Measurements from ENCODE around the gene YAF2. TPM values are rescaled to one million over a fixed set of nuclear protein-coding genes. Genes with fewer than 3 reads are reported as not detected.

Gene YAF2
- total and polyA plus RNA-seq, 5 donors: 42.6 to 93.9 (median 85.1) TPM

GRCh38 chr12:42128888-42129287 is 109.2 kb downstream of the YAF2 start:
- DNase-seq (no peak), ATAC-seq (no peak)
- Histone ChIP-seq H3K9me3 (ENCODE audit: control insufficient read depth, low read length) (no peaks in the 10 kb centered on the region), H3K27me3 (ENCODE audit: control insufficient read depth, insufficient read depth) (no peaks in the 10 kb centered on the region), H3K27ac (ENCODE audit: low read length) (no peak overlapping the region), H3K4me1 (ENCODE audit: control insufficient read depth, insufficient read depth, low read length) (peaks cover 4% of the 10 kb centered on the region), H3K4me3 (ENCODE audit: low read length) (no peak overlapping the region)
- WGBS: 91% methylated on average over 6 of the region's 6 CpGs
- intact Hi-C loops (cut with DNase I): loop anchor here in 2 of 4 donors (2.0 to 5.0 kb wide), 2 partner anchors 203 to 204 kb away; no protein-coding TSS in a partner anchor

GRCh38 chr12:42128327-42128726 is 109.7 kb downstream of the YAF2 start:
- H3K27ac ChIP-seq (ENCODE audit: low read length): no peak overlapping the region
- H3K4me1 ChIP-seq (ENCODE audit: control insufficient read depth, insufficient read depth, low read length): peaks cover 4% of the 10 kb centered on the region
- 81% methylated on average over 3 of the region's 3 CpGs for WGBS
- H3K4me3 ChIP-seq (ENCODE audit: low read length): no peak overlapping the region
- no peaks in the 10 kb centered on the region for H3K9me3 ChIP-seq (ENCODE audit: control insufficient read depth, low read length)
- ATAC-seq: no peak
- DNase-seq: no peak
- no peaks in the 10 kb centered on the region for H3K27me3 ChIP-seq (ENCODE audit: control insufficient read depth, insufficient read depth)
- intact Hi-C loops (cut with DNase I): loop anchor here in 2 of 4 donors (2.0 to 5.0 kb wide), 2 partner anchors 204 kb away; no protein-coding TSS in a partner anchor

- Histone ChIP-seq H3K27me3 (ENCODE audit: control insufficient read depth, insufficient read depth) (no peaks in the 10 kb centered on the region), H3K9me3 (ENCODE audit: control insufficient read depth, low read length) (no peaks in the 10 kb centered on the region), H3K4me1 (ENCODE audit: control insufficient read depth, insufficient read depth, low read length) (peaks cover 4% of the 10 kb centered on the region), H3K27ac (ENCODE audit: low read length) (no peak overlapping the region), H3K4me3 (ENCODE audit: low read length) (no peak overlapping the region)
- ATAC-seq (no peak), DNase-seq (no peak)
- 84% methylated on average over 1 of the region's 1 CpG for WGBS
- intact Hi-C loops (cut with DNase I): loop anchor here in 1 of 4 donors (5.0 kb wide), 1 partner anchor 205 kb away; no protein-coding TSS in a partner anchor
These were observed 111.1 kb downstream of the YAF2 start for GRCh38 chr12:42126963-42127362.

- no peak for DNase-seq
- peaks cover 1% of the 10 kb centered on the region for H3K4me1 ChIP-seq (ENCODE audit: control insufficient read depth, insufficient read depth, low read length)
- no peaks in the 10 kb centered on the region for H3K9me3 ChIP-seq (ENCODE audit: control insufficient read depth, low read length)
- no peak overlapping the region for H3K4me3 ChIP-seq (ENCODE audit: low read length)
- H3K27ac ChIP-seq (ENCODE audit: low read length): no peak overlapping the region
- intact Hi-C loops (cut with DNase I): loop anchor here in 1 of 4 donors (5.0 kb wide), 1 partner anchor 207 kb away; no protein-coding TSS in a partner anchor
- ATAC-seq: no peak
- no peaks in the 10 kb centered on the region for H3K27me3 ChIP-seq (ENCODE audit: control insufficient read depth, insufficient read depth)
- WGBS: 62% methylated on average over 1 of the region's 1 CpG
These were observed 112.7 kb downstream of the YAF2 start for GRCh38 chr12:42125388-42125767.

GRCh38 chr12:42124764-42125387 is 113.2 kb downstream of the YAF2 start:
- Histone ChIP-seq H3K4me1 (ENCODE audit: control insufficient read depth, insufficient read depth, low read length) (peaks cover 1% of the 10 kb centered on the region), H3K27ac (ENCODE audit: low read length) (no peak overlapping the region), H3K9me3 (ENCODE audit: control insufficient read depth, low read length) (no peaks in the 10 kb centered on the region), H3K4me3 (ENCODE audit: low read length) (no peak overlapping the region), H3K27me3 (ENCODE audit: control insufficient read depth, insufficient read depth) (no peaks in the 10 kb centered on the region)
- intact Hi-C loops (cut with DNase I): loop anchor here in 1 of 4 donors (5.0 kb wide), 1 partner anchor 207 kb away; no protein-coding TSS in a partner anchor
- DNase-seq: no peak
- 41% methylated on average over 5 of the region's 5 CpGs for WGBS
- ATAC-seq: no peak

GRCh38 chr12:42119085-42119633 is 118.9 kb downstream of the YAF2 start:
- Histone ChIP-seq H3K4me1 (ENCODE audit: control insufficient read depth, insufficient read depth, low read length) (no peaks in the 10 kb centered on the region), H3K4me3 (ENCODE audit: low read length) (no peak overlapping the region), H3K27ac (ENCODE audit: low read length) (no peak overlapping the region), H3K9me3 (ENCODE audit: control insufficient read depth, low read length) (no peaks in the 10 kb centered on the region), H3K27me3 (ENCODE audit: control insufficient read depth, insufficient read depth) (no peaks in the 10 kb centered on the region)
- ATAC-seq (no peak), DNase-seq (no peak)
- intact Hi-C loops (cut with DNase I): no loop called here
- 67% methylated on average over 2 of the region's 2 CpGs for WGBS

GRCh38 chr12:42118136-42118879 is 119.7 kb downstream of the YAF2 start:
- ATAC-seq: no peak
- intact Hi-C loops (cut with DNase I): no loop called here

GRCh38 chr12:42109031-42109430 is 129.0 kb downstream of the YAF2 start:
- intact Hi-C loops (cut with DNase I): no loop called here
- ATAC-seq: no peak
- no peaks in the 10 kb centered on the region for H3K27me3 ChIP-seq (ENCODE audit: control insufficient read depth, insufficient read depth)
- no peaks in the 10 kb centered on the region for H3K4me1 ChIP-seq (ENCODE audit: control insufficient read depth, insufficient read depth, low read length)
- H3K4me3 ChIP-seq (ENCODE audit: low read length): no peak overlapping the region
- no peak for DNase-seq
- H3K27ac ChIP-seq (ENCODE audit: low read length): no peak overlapping the region
- H3K9me3 ChIP-seq (ENCODE audit: control insufficient read depth, low read length): no peaks in the 10 kb centered on the region
- WGBS: 69% methylated on average over 3 of the region's 3 CpGs

More at GRCh38 chr12:42118136-42118879, 119.7 kb downstream of the YAF2 start:
- 78% methylated on average over 5 of the region's 5 CpGs for WGBS
- H3K4me3 ChIP-seq (ENCODE audit: low read length): no peak overlapping the region
- H3K27ac ChIP-seq (ENCODE audit: low read length): no peak overlapping the region
- no peaks in the 10 kb centered on the region for H3K27me3 ChIP-seq (ENCODE audit: control insufficient read depth, insufficient read depth)
- no peaks in the 10 kb centered on the region for H3K4me1 ChIP-seq (ENCODE audit: control insufficient read depth, insufficient read depth, low read length)
- no peak for DNase-seq
- H3K9me3 ChIP-seq (ENCODE audit: control insufficient read depth, low read length): no peaks in the 10 kb centered on the region

Other genes starting within 250 kb of the YAF2 start
- 1 to 10 TPM; 5.7 to 8.2 (median 6.2) TPM for gene GXYLT1, start 93.4 kb downstream of the YAF2 start, total RNA-seq
- 2.0 TPM for gene GXYLT1, start 93.4 kb downstream of the YAF2 start, polyA plus RNA-seq
- gene ZCRB1, start 87.8 kb upstream of the YAF2 start, total RNA-seq: 10 to 100 TPM; 52.3 to 59.6 (median 56.9) TPM
- 42.8 TPM for gene ZCRB1, start 87.8 kb upstream of the YAF2 start, polyA plus RNA-seq
- 10 to 100 TPM; 39.2 to 48.8 (median 43.3) TPM for gene PPHLN1, start 87.9 kb upstream of the YAF2 start, total RNA-seq
- gene PPHLN1, start 87.9 kb upstream of the YAF2 start, polyA plus RNA-seq: 42.4 TPM